ENCODE data around the gene PKHD1.

Gene PKHD1

DNA sequence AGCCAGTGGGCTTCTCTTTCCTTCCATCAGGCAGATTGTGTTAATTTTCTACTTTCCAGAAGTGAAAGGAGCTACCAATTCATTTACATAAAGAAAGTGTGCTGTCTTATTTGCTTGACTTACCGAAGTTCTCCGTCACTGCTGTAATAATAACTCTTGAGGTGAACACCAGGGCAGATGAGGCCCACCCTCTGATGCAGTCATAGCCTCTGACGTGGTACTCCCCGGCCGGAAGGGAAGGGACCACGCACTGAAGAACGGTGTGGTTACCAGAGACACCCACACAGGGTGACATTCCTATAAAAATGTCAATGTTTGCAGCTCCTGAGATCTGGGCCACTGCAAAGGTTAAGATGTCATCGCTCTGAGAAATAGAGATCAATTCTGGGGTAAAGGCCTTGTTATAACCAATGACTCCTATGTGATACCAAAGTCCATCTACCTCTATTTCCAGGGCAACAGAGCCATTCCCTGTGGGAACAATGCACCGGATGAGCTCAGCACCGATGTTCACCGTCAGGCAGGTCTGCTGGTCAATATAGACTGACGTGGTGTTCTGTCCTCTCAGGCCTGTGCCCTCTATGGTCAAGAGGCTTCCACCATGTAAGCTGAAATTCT is 62.9 kb downstream of the PKHD1 start:
- H3K4me3 ChIP-seq (ENCODE audit: low read depth, low read length) = no peak overlapping the region
- TF ChIP-seq, protein P1, sequence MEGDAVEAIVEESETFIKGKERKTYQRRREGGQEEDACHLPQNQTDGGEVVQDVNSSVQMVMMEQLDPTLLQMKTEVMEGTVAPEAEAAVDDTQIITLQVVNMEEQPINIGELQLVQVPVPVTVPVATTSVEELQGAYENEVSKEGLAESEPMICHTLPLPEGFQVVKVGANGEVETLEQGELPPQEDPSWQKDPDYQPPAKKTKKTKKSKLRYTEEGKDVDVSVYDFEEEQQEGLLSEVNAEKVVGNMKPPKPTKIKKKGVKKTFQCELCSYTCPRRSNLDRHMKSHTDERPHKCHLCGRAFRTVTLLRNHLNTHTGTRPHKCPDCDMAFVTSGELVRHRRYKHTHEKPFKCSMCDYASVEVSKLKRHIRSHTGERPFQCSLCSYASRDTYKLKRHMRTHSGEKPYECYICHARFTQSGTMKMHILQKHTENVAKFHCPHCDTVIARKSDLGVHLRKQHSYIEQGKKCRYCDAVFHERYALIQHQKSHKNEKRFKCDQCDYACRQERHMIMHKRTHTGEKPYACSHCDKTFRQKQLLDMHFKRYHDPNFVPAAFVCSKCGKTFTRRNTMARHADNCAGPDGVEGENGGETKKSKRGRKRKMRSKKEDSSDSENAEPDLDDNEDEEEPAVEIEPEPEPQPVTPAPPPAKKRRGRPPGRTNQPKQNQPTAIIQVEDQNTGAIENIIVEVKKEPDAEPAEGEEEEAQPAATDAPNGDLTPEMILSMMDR (IDR thresholded peaks at IDR 0.05; ENCODE audit: borderline replicate concordance, insufficient read depth, low read depth, low read length) = no peak

DNA sequence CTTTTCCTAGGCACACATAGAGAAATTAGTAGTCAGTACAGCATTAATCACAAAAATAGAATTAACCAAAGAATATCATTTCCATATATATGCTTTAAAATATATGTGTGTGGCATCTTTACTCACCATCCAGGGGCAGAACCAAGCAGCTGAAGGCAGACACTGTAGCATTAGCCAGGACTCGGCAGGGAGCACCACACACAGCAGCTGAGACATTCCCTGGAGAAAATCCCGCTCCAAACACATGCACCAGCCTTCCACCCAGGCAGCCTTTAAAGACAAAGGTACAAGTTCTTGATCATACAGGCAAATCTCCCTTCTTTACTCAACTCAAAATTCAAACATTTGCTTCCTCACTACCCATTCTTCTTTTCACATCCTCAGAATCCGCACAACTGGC is 64.7 kb downstream of the PKHD1 start:
- TF ChIP-seq, protein P1 (IDR thresholded peaks at IDR 0.05; ENCODE audit: borderline replicate concordance, insufficient read depth, low read depth, low read length) = no peak
- H3K4me3 ChIP-seq (ENCODE audit: low read depth, low read length) = no peak overlapping the region

DNA sequence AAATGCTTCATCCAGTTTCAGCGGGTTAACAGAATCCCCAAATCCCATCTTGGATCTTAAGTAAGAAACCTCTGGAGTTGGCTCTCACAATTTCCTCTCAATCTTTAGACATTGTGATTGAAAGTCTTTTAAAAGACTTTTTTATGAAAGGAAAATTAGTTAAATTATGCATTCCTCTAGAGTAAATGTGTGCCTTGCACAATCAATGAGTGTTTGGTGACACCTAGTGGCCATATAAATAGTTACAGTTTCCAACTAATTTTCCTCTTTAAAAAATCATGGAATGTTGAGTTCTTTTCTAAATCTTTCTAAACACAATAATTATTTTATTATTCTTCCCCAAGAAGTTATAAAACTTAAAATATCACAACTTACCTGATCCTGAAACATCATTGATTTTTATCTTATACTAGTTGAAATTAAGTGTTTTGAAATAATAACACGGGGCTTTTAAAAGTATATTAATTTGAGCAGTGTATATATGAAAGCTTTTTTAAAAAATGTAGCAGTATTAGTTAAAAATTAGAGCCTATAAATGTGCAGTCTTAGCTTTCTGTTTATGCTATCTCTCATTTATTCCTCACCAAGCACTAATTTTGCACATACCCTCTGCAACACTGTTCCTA is 66.4 kb downstream of the PKHD1 start:
- TF ChIP-seq, protein P1 (IDR thresholded peaks at IDR 0.05; ENCODE audit: borderline replicate concordance, insufficient read depth, low read depth, low read length) = no peak
- no peak overlapping the region for H3K4me3 ChIP-seq (ENCODE audit: low read depth, low read length)

DNA sequence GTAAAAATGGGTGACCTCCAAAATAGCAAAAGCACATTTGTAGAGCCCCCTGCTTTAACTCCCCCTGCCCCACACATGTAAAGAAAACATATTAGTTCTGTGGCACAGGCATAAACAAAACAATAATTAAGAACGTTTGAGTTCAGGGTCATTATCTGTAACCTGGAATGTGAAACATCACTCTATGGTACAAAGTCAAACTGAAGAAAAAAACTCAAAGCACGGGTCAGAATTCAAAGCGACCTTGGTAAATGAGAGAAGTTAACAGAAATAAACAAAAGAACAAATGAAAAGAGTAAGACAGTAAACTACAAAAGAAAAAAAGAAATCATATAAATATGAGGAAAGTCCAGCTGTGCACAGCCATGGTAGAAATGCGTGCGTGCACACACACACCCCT is 67.5 kb downstream of the PKHD1 start:
- H3K4me3 ChIP-seq (ENCODE audit: low read depth, low read length) = no peak overlapping the region
- TF ChIP-seq, protein P1 (IDR thresholded peaks at IDR 0.05; ENCODE audit: borderline replicate concordance, insufficient read depth, low read depth, low read length) = no peak

DNA sequence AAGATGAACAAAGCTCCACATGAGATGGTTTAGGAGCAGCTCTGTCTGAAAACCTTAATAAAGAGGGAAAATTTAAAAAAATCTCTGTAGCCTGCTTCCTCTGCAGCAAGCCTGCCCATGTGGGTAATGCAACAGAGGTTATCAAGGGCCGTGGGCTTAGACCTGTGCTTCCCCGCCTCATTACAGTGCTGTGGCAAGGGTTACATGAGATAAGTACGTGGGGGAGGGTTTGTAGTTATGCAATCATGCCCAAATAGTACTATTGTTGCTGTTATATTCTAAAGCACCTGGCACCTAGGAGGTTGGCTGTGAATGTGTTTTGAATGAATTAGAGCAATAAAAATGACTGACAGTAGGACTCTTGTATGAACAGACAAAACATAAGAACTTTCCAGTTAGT is 68.3 kb downstream of the PKHD1 start:
- H3K4me3 ChIP-seq (ENCODE audit: low read depth, low read length) = no peak overlapping the region
- TF ChIP-seq, protein P1 (IDR thresholded peaks at IDR 0.05; ENCODE audit: borderline replicate concordance, insufficient read depth, low read depth, low read length) = no peak

DNA sequence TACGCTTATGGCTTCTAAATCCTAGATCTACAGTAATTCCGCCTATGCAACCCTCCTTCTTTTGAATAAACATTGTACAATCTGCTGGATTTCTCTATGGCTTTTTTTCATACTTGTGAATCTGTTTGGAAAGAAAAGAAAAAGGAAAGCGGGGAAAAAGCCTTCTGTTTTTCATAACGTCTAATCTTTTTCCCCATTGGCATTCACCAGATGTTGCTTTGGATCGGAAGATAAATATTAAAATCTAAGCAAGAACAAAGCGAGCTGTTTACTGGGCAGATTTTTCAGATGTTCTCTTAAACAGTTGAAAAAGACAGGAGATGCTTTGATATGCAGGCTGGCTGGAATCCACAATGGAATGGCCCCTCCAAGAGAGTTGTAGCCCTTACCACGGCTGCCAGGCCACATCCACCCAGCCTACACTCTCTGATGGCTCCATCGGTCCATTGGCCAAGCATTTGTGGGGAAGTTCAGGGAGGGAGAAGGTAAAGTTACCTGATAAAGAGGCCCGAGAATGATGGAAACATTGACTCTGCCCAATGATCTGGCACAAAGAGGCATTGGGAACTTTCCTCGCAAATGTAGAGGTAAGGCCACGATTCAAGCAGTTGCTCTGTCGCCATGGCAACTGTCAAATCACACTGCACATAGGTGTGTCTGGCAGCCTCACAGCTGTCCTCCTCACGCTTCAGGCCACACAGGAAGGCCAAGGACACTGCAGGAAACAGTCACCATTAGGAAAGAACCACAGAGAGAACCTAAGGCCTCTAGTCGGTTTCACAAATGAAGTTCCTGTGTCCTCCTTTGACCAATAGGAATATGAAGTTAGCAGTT is 70.3 kb downstream of the PKHD1 start:
- H3K4me3 ChIP-seq (ENCODE audit: low read depth, low read length) = no peak overlapping the region
- TF ChIP-seq, protein P1 (IDR thresholded peaks at IDR 0.05; ENCODE audit: borderline replicate concordance, insufficient read depth, low read depth, low read length) = no peak
